C4-2B (cell line): ENCODE results near the gene ADCY10.
A peak's percentile ranks its signal among the peaks of the same experiment; 100 is the strongest.

Source experiments
- H3K27ac ChIP-seq: fragments of 450-650 bp; 2 replicates; pipeline ENCODE4 v1.5.1; 2017
- ZFX ChIP-seq: fragments of 450-650 bp; IDR thresholded peaks from 2 replicates; pipeline ENCODE4 v1.6.1; 2017
- TF ChIP-seq, protein P1 (sequence below): fragments of 450-650 bp; conservative IDR thresholded peaks from 2 replicates; pipeline ENCODE4 v1.5.1; 2017; ENCODE audit warnings: mild to moderate bottlenecking

The ADCY10 gene

DNA sequence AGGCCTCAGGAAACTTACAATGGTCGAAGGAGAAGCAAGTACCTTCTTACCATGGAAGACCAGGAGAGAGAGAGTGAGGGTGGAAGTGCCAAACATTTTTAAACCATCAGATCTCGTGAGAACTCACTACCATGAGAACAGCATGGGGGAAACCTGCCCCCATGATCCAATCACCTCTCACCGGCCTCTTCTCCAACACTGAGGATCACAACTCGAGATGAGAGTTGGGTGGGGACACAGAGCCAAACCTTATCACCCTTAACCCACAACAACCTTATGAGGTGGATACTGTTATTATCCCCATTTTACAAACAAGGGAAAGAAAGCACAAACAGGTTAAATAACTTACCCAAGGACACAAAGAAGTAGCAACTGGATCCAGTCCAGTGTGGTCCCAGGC is 111.7 kb downstream of the ADCY10 start:
- TF ChIP-seq, protein P1, sequence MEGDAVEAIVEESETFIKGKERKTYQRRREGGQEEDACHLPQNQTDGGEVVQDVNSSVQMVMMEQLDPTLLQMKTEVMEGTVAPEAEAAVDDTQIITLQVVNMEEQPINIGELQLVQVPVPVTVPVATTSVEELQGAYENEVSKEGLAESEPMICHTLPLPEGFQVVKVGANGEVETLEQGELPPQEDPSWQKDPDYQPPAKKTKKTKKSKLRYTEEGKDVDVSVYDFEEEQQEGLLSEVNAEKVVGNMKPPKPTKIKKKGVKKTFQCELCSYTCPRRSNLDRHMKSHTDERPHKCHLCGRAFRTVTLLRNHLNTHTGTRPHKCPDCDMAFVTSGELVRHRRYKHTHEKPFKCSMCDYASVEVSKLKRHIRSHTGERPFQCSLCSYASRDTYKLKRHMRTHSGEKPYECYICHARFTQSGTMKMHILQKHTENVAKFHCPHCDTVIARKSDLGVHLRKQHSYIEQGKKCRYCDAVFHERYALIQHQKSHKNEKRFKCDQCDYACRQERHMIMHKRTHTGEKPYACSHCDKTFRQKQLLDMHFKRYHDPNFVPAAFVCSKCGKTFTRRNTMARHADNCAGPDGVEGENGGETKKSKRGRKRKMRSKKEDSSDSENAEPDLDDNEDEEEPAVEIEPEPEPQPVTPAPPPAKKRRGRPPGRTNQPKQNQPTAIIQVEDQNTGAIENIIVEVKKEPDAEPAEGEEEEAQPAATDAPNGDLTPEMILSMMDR, result no peak
- no peak for TF ChIP-seq ZFX
- H3K27ac ChIP-seq, result no peak overlapping the region; the same call in 1 of the 2 replicates

GRCh38 chr1:167800251-167800650 is 113.7 kb downstream of the ADCY10 start:
- TF ChIP-seq, protein P1, result no peak
- no peak for TF ChIP-seq ZFX
- no peak overlapping the region for H3K27ac ChIP-seq

GRCh38 chr1:167799747-167800146 is 114.2 kb downstream of the ADCY10 start:
- no peak overlapping the region for H3K27ac ChIP-seq
- TF ChIP-seq, protein P1, result no peak
- TF ChIP-seq ZFX, result no peak

GRCh38 chr1:167798952-167799351 is 115.0 kb downstream of the ADCY10 start:
- H3K27ac ChIP-seq, result no peak overlapping the region
- no peak for TF ChIP-seq ZFX
- TF ChIP-seq, protein P1, result no peak

DNA sequence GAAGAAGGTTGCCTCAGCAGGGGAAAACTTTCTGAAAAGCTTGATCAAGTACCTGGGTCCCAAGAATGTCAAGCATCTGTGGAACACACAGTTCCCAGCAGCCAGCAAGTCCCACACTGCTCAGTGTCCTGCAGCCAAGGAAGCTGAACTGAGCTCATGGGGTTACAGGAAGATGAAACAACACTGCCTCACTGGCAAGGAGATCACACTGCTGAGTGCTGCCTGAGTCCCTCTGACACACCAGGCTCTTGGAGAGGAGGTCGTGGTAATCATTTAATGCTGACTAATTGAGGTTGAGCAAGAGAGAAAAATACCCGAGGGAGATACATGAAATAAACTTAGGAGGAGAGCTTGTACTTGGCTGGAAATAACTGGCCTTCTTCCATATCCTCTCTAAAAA is 116.9 kb downstream of the ADCY10 start:
- peak overlapping the region; percentile 69 for H3K27ac ChIP-seq

GRCh38 chr1:167795810-167796740 is 117.9 kb downstream of the ADCY10 start:
- H3K27ac ChIP-seq, result peak overlapping the region; percentile 69
- TF ChIP-seq, protein P1, result no peak
- TF ChIP-seq ZFX, result no peak

More for the DNA sequence above, 116.9 kb downstream of the ADCY10 start:
- TF ChIP-seq, protein P1, result no peak
- TF ChIP-seq ZFX, result no peak

GRCh38 chr1:167794043-167794442 is 119.9 kb downstream of the ADCY10 start:
- TF ChIP-seq ZFX, result no peak
- TF ChIP-seq, protein P1, result no peak
- no peak overlapping the region for H3K27ac ChIP-seq
